SU-DHL-6 (cell line): ENCODE results near the gene MINPP1.

Experiments
- EZH2phosphoT487 ChIP-seq: fragments of 200-600 bp; sonication (generic), shearing (Covaris generic); conservative IDR thresholded peaks from 2 replicates; pipeline ENCODE4 v1.6.1; 2018; ENCODE audit warnings: mild to moderate bottlenecking, antibody characterized with exemption, low read length, moderate library complexity, mixed read lengths
- TF ChIP-seq, protein P1 (sequence below): fragments of 200-600 bp; sonication (generic); IDR thresholded peaks from one replicate; pipeline ENCODE4 v1.5.1; 2017; ENCODE audit warnings: antibody characterized with exemption, mild to moderate bottlenecking, low read length, moderate library complexity; ENCODE audit not compliant: insufficient read depth, poor library complexity, severe bottlenecking

DNA sequence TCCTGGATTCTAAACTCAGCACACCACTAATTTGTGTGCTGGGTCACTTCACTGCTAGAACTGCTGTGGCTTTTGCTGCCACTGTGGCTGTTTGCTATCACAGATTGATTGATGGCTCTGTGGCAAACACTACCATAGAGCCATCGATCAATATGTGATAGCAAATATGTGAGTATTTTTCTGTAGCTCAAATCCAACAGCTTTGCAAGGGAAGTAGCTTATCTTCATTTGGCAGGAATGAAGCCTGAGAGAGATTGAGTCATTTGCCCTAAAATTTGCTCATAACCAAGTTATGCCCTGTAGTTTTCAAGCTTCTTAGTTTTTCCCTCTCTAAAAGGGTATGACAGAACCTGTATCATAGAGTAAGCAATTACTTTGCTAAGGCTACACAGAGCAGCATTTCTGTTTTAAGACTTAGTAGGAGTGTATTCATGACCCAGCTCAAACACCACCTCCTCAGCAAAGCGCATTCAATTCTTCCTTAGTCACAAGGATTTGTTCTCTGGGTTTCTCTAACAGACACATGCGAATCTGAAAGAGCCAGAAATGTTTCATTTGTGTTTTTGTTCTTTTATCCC lies 43.1 kb downstream of the MINPP1 start:
- TF ChIP-seq EZH2phosphoT487, result no peak
- TF ChIP-seq, protein P1, sequence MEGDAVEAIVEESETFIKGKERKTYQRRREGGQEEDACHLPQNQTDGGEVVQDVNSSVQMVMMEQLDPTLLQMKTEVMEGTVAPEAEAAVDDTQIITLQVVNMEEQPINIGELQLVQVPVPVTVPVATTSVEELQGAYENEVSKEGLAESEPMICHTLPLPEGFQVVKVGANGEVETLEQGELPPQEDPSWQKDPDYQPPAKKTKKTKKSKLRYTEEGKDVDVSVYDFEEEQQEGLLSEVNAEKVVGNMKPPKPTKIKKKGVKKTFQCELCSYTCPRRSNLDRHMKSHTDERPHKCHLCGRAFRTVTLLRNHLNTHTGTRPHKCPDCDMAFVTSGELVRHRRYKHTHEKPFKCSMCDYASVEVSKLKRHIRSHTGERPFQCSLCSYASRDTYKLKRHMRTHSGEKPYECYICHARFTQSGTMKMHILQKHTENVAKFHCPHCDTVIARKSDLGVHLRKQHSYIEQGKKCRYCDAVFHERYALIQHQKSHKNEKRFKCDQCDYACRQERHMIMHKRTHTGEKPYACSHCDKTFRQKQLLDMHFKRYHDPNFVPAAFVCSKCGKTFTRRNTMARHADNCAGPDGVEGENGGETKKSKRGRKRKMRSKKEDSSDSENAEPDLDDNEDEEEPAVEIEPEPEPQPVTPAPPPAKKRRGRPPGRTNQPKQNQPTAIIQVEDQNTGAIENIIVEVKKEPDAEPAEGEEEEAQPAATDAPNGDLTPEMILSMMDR, result no peak
